ENCODE measurements around the gene KLF1.

KLF1 gene

DNA sequence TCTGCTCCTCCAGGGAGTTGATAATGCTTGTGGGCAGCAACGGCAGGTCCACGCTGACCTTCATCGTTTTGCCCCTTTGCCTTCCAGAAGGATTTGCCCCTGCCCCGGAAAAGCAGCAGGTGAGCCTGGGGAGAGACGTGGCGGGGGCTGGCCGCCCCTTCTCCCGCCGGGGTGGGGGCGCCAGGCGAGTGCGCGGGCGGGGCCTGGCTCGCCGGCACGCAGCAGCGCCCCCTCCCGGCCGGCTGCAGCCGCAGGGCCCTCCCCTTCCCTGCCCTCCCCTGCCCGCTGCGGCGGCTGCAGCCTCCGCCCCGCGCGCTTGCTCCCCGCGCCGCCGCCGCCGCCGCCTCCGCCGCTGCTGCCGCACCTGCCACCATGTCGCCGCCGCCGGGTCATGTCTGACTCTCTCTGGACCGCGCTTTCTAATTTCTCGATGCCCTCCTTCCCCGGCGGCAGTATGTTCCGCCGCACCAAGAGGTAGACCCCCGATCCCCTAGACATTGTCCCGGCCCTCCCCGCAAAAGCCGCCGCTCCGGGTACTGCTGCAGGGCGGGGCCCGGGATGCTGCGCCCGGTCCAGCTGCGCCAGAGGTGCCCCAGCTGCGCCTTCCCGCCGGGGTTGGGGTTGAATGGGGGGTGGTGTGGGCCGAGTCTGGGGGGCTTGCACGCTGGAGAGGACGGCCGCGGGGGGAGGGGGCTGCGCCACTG is 48.7 kb downstream of the KLF1 start, which contains the start of gene MAST1:
MAST1 (plus strand) TSS at position 334 of the 704 bp plus-strand sequence; CDS start at position 392, 58 bp downstream.
- no peak for DNase-seq (ENCODE audit: low read depth in 2 of 2)

- DNase-seq (ENCODE audit: low read depth in 2 of 2): no peak
These were observed 49.8 kb downstream of the KLF1 start for GRCh38 chr19:12837225-12837624.

GRCh38 chr19:12836529-12836863 is 50.5 kb downstream of the KLF1 start:
- no peak for DNase-seq (ENCODE audit: low read depth in 2 of 2)

GRCh38 chr19:12834976-12835757 is 51.8 kb downstream of the KLF1 start:
- DNase-seq (ENCODE audit: low read depth in 2 of 2): no peak

DNA sequence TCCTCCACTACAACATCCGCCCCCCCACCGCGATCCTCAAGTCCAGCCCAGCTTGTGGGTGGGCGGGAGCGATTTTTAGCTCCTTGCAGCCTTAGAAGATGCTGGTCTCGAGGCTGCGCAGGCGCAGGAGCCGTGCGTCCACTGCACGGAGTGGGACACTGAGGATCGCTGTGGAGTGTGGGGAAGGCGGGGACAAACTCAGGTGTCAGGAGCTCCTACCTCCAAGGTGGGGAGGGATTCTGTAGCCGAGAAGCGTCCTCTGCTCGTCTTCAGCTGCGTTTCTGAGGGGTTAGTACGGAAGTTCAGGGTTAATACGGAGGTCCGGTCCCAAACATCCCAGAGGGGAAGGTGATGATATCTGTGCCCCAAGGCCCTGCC is 52.4 kb downstream of the KLF1 start, which contains the start of gene RTBDN:
RTBDN (minus strand) TSS at position 14 of the 378 bp plus-strand sequence. CDS start 4,600 bp downstream, outside the sequence.
- DNase-seq (ENCODE audit: low read depth in 2 of 2): no peak
